ENCODE results near the gene ARL11. TPM values are rescaled to one million over a fixed set of nuclear protein-coding genes. Genes with fewer than 3 reads are reported as not detected.

ARL11 gene
- total RNA-seq, 1 donor from 2014 or later, result 0.06 TPM

- DNase-seq (ENCODE audit: low read depth), result no peak
- TF ChIP-seq CTCF (conservative IDR thresholded peaks at IDR 0.05; ENCODE audit: low read depth, low read length), result no peak
Measured at GRCh38 chr13:49630580-49630979, 2.3 kb downstream of the ARL11 start.

GRCh38 chr13:49632156-49632555, 3.8 kb downstream of the ARL11 start:
- no peak for TF ChIP-seq CTCF (conservative IDR thresholded peaks at IDR 0.05; ENCODE audit: low read depth, low read length)
- no peak for DNase-seq (ENCODE audit: low read depth)
- no peak overlapping the region for H3K4me3 ChIP-seq (ENCODE audit: low read depth, low read length)

More at GRCh38 chr13:49630580-49630979, 2.3 kb downstream of the ARL11 start:
- H3K4me3 ChIP-seq (ENCODE audit: low read depth, low read length), result no peak overlapping the region

GRCh38 chr13:49633710-49634109, 5.4 kb downstream of the ARL11 start:
- DNase-seq (ENCODE audit: low read depth), result no peak
- TF ChIP-seq CTCF (conservative IDR thresholded peaks at IDR 0.05; ENCODE audit: low read depth, low read length), result no peak
- H3K4me3 ChIP-seq (ENCODE audit: low read depth, low read length), result no peak overlapping the region

- no peak for DNase-seq (ENCODE audit: low read depth)
- no peak for TF ChIP-seq CTCF (conservative IDR thresholded peaks at IDR 0.05; ENCODE audit: low read depth, low read length)
- H3K4me3 ChIP-seq (ENCODE audit: low read depth, low read length), result no peak overlapping the region
Measured at GRCh38 chr13:49635599-49636433, 7.5 kb downstream of the ARL11 start.

GRCh38 chr13:49636705-49637104, 8.4 kb downstream of the ARL11 start:
- no peak overlapping the region for H3K4me3 ChIP-seq (ENCODE audit: low read depth, low read length)
- no peak for DNase-seq (ENCODE audit: low read depth)
- no peak for TF ChIP-seq CTCF (conservative IDR thresholded peaks at IDR 0.05; ENCODE audit: low read depth, low read length)

- no peak overlapping the region for H3K4me3 ChIP-seq (ENCODE audit: low read depth, low read length)
- no peak for TF ChIP-seq CTCF (conservative IDR thresholded peaks at IDR 0.05; ENCODE audit: low read depth, low read length)
- DNase-seq (ENCODE audit: low read depth), result no peak
Measured at GRCh38 chr13:49638030-49638743, 9.9 kb downstream of the ARL11 start.

Measured in epithelial cell of proximal tubule (primary cell).